Measurements from ENCODE around the gene TPX2.

DNA sequence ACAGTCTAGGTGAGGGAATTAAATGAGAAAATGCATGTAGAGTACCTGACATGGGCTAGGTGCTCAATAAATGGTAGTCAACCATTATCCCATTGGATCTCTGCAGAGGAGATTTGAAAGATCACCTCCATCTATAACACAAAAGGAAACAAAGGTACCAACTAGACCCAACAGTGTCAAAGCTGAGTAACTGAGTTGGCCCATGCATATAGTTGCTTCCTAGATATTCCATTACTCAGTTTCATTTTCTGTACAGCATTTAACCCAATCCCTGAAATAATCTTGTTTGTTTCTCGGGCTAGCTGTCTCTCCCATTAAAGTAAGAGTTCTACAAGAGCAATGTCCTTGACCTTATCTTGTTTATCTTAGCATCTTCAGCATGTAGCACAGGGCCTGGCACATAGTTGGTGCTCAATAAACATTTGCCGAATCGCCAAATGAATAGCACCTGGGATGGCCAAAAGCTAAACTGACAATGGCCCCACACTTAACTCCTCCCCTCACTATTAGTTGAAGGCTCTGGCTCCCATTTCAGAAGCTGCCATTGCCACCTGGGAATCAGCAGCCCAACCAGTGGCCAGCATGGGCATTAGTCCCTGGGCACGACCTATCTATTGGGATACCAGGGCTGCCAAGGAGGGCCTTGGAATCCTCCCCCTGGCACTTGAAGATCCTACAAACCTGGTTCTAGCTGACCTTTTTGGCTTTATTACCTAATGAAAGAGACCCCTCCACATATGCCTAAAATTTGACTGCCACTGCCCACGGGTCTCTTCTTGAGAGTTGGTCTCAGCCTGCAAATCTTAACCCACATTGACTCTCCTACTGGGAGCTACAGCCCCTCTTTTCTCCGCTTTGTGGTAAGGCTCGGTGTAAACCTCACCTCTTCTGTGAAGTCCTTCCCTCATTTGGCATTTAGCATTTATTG, 39.0 kb upstream of the TPX2 start:
- no peak for TF ChIP-seq CTCF (IDR thresholded peaks at IDR 0.05)
- TF ChIP-seq ZFX (IDR thresholded peaks at IDR 0.05; ENCODE audit: borderline replicate concordance): no peak
